KMS-11 (cell line): ENCODE measurements around the gene ROR1.

Experiments used
- H2AFZ ChIP-seq: fragments of 200-600 bp; sonication (generic); 2 replicates; pipeline ENCODE4 v1.6.1; 2016; ENCODE audit warnings: antibody characterized with exemption, mixed run types, low read depth
- H3K27ac ChIP-seq: fragments of 200-600 bp; sonication (generic); 2 replicates; pipeline ENCODE4 v1.6.1; 2016; ENCODE audit warnings: mild to moderate bottlenecking, mixed run types
- H3K27me3 ChIP-seq: fragments of 200-600 bp; sonication (generic); 2 replicates; pipeline ENCODE4 v1.6.1; 2017; ENCODE audit warnings: mild to moderate bottlenecking, low read depth, mixed run types, moderate library complexity; ENCODE audit not compliant: insufficient read depth
- H3K36me3 ChIP-seq: fragments of 200-600 bp; sonication (generic); 2 replicates; pipeline ENCODE4 v1.6.1; 2017; ENCODE audit warnings: mild to moderate bottlenecking, mixed run types; ENCODE audit not compliant: insufficient read depth
- H3K4me1 ChIP-seq: fragments of 200-600 bp; sonication (generic); 2 replicates; pipeline ENCODE4 v1.6.1; 2016; ENCODE audit warnings: mild to moderate bottlenecking, low read depth, mixed run types; ENCODE audit not compliant: poor library complexity, severe bottlenecking
- H3K4me2 ChIP-seq: fragments of 200-600 bp; sonication (generic); 2 replicates; pipeline ENCODE4 v1.7.0; 2016; ENCODE audit warnings: mild to moderate bottlenecking, mixed run types
- H3K4me3 ChIP-seq: fragments of 200-600 bp; sonication (generic); IDR thresholded peaks from 2 replicates; pipeline ENCODE4 v1.6.1; 2017; ENCODE audit warnings: low read depth, low read length, mixed read lengths; ENCODE audit not compliant: insufficient read depth
- H3K79me2 ChIP-seq: fragments of 200-600 bp; sonication (generic); 2 replicates; pipeline ENCODE4 v1.6.1; 2016; ENCODE audit warnings: low read depth, mixed run types; ENCODE audit not compliant: insufficient read depth
- H3K9ac ChIP-seq: fragments of 200-600 bp; sonication (generic); 2 replicates; pipeline ENCODE4 v1.6.1; 2016; ENCODE audit warnings: mild to moderate bottlenecking, mixed run types
- H4K20me1 ChIP-seq: fragments of 200-600 bp; sonication (generic); 2 replicates; pipeline ENCODE4 v1.6.1; 2016; ENCODE audit warnings: mild to moderate bottlenecking, mixed run types; ENCODE audit not compliant: insufficient read depth
- CTCF ChIP-seq: fragments of 200-600 bp; sonication (generic); conservative IDR thresholded peaks from 2 replicates; pipeline ENCODE4 v1.6.1; 2017; ENCODE audit warnings: low read depth, mild to moderate bottlenecking, antibody characterized with exemption, low read length, moderate library complexity, mixed read lengths

Gene ROR1

GRCh38 chr1:64080941-64081562, 307.2 kb downstream of the ROR1 start:
- H3K27ac ChIP-seq = no peak overlapping the region
- no peaks in the 10 kb centered on the region for H3K79me2 ChIP-seq
- no peaks in the 10 kb centered on the region for H4K20me1 ChIP-seq
- H3K4me2 ChIP-seq = no peak overlapping the region
- no peak overlapping the region for H3K4me3 ChIP-seq
- no peak overlapping the region for H3K9ac ChIP-seq
- no peak for TF ChIP-seq CTCF
- H3K4me1 ChIP-seq = peaks cover 6% of the 10 kb centered on the region
- no peaks in the 10 kb centered on the region for H3K27me3 ChIP-seq
- H2AFZ ChIP-seq = no peak overlapping the region
- no peaks in the 10 kb centered on the region for H3K36me3 ChIP-seq

- Histone ChIP-seq H3K4me3 (no peak overlapping the region), H3K27me3 (no peaks in the 10 kb centered on the region), H4K20me1 (no peaks in the 10 kb centered on the region), H3K27ac (no peak overlapping the region), H3K4me2 (no peak overlapping the region), H3K9ac (no peak overlapping the region), H3K4me1 (peaks cover 11% of the 10 kb centered on the region), H3K79me2 (no peaks in the 10 kb centered on the region), H2AFZ (no peak overlapping the region), H3K36me3 (no peaks in the 10 kb centered on the region)
- no peak for TF ChIP-seq CTCF
These were observed 308.6 kb downstream of the ROR1 start for GRCh38 chr1:64082459-64082858.

GRCh38 chr1:64084451-64084850, 310.6 kb downstream of the ROR1 start:
- Histone ChIP-seq H3K4me2 (no peak overlapping the region), H3K36me3 (no peaks in the 10 kb centered on the region), H3K27me3 (no peaks in the 10 kb centered on the region), H3K27ac (no peak overlapping the region), H3K4me3 (no peak overlapping the region), H3K9ac (no peak overlapping the region), H3K79me2 (no peaks in the 10 kb centered on the region), H4K20me1 (no peaks in the 10 kb centered on the region), H3K4me1 (peaks cover 11% of the 10 kb centered on the region), H2AFZ (no peak overlapping the region)
- no peak for TF ChIP-seq CTCF

- H3K4me3 ChIP-seq = no peak overlapping the region
- H3K9ac ChIP-seq = no peak overlapping the region
- no peaks in the 10 kb centered on the region for H3K36me3 ChIP-seq
- no peak overlapping the region for H2AFZ ChIP-seq
- no peak for TF ChIP-seq CTCF
- no peaks in the 10 kb centered on the region for H3K79me2 ChIP-seq
- H4K20me1 ChIP-seq = no peaks in the 10 kb centered on the region
- no peaks in the 10 kb centered on the region for H3K27me3 ChIP-seq
- H3K4me1 ChIP-seq = peaks cover 11% of the 10 kb centered on the region
- H3K4me2 ChIP-seq = no peak overlapping the region
- H3K27ac ChIP-seq = no peak overlapping the region
These were observed 314.0 kb downstream of the ROR1 start for GRCh38 chr1:64087768-64088167.
